Measurements from ENCODE around the gene TRERF1.

DNA sequence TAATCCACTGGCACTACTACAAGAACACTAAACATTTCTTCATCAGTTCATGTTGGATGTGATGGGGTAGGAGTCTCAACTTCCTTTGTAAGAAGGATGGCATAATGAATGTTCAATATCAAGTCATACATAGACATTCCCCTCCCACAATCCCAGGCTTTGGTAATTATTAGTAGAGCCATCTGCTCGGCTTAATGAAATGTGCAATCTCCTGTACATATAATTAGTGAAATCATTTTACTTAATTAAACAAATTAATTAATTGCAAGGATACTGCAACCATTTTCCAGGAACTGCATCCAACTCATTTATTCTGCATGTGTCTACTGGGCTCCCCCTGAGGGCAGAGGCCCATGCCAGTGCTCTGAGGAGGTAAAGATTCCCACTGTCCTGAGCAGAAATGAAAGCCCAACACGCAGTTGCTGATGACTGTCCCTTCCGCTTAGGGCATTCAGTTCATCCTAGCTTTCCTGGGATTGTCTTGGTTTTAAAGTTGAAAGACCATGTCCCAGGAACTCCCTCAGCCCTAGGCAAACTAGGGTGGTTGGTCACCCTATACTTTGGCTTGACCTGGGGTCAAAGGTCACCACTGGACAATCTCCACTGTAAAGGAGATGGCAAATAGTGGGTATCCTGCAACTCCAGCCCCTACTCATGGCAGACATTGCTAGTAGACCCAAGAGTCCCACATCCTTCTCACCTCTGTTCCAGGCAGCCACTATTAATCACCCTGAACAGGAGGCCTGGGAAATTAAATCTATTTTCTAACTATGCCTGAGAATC lies 109.8 kb downstream of the TRERF1 start:
- TF ChIP-seq, protein P1, sequence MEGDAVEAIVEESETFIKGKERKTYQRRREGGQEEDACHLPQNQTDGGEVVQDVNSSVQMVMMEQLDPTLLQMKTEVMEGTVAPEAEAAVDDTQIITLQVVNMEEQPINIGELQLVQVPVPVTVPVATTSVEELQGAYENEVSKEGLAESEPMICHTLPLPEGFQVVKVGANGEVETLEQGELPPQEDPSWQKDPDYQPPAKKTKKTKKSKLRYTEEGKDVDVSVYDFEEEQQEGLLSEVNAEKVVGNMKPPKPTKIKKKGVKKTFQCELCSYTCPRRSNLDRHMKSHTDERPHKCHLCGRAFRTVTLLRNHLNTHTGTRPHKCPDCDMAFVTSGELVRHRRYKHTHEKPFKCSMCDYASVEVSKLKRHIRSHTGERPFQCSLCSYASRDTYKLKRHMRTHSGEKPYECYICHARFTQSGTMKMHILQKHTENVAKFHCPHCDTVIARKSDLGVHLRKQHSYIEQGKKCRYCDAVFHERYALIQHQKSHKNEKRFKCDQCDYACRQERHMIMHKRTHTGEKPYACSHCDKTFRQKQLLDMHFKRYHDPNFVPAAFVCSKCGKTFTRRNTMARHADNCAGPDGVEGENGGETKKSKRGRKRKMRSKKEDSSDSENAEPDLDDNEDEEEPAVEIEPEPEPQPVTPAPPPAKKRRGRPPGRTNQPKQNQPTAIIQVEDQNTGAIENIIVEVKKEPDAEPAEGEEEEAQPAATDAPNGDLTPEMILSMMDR (IDR thresholded peaks at IDR 0.05) = no peak
- TF ChIP-seq JUND (IDR thresholded peaks at IDR 0.05) (no peak), YY1 (IDR thresholded peaks at IDR 0.05; ENCODE audit: low read depth) (no peak), RXRA (IDR thresholded peaks at IDR 0.05; ENCODE audit: borderline replicate concordance, low read depth) (no peak), TAF1 (IDR thresholded peaks at IDR 0.05; ENCODE audit: borderline replicate concordance, low read depth, low read length) (no peak), RCOR1 (IDR thresholded peaks at IDR 0.05; ENCODE audit: low read length) (no peak), EP300 (IDR thresholded peaks at IDR 0.05; ENCODE audit: borderline replicate concordance in 1 of 2, low read depth in 1 of 2, low read length in 1 of 2) (no peak)

Data from SK-N-SH (cell line).